ENCODE results near the gene PHF24.

- TF ChIP-seq CTCF (conservative IDR thresholded peaks at IDR 0.05) (no peak), EZH2 (IDR thresholded peaks at IDR 0.05; ENCODE audit: low read depth) (no peak)
Measured at GRCh38 chr9:34996181-34996904, 38.3 kb downstream of the PHF24 start.

Measured in PC-9 (cell line).